ENCODE data around the gene MGAT3. TPM values are rescaled to one million over a fixed set of nuclear protein-coding genes. Genes with fewer than 3 reads are reported as not detected.
A peak's percentile ranks its signal among the peaks of the same experiment; 100 is the strongest.
"Not testable (repeated sequence)": the region's sequence is repeated elsewhere in the genome, so short reads cannot be mapped to it uniquely, and the experiment has no call there.

Gene MGAT3
- total RNA-seq, 2 experiments from 2014 or later: 0.90 to 1.9 TPM

GRCh38 chr22:39519681-39520225 lies 62.9 kb downstream of the MGAT3 start:
- CTCF ChIA-PET: interaction anchor here (1.0 to 2.3 kb wide), 5 partner anchors 10 to 26 kb away, joined by 3 to 20 read pairs (median 4); no protein-coding TSS in a partner anchor

GRCh38 chr22:39520226-39521105 lies 63.7 kb downstream of the MGAT3 start, which contains the start of gene ATF4:
Gene ATF4, plus strand, starts transcription at chr22:39520562. Its CDS starts 884 bp downstream, at chr22:39521446.
- intact Hi-C loops (cut with micrococcal nuclease): loop anchor here (5.0 kb wide), 1 partner anchor 203 kb away; the partner anchor contains the start of gene RPL3
- H3K9me3 Mint-ChIP-seq: no peaks in the 10 kb centered on the region
- ATAC-seq: peak; percentile 40
- peaks cover 56% of the 10 kb centered on the region for H3K36me3 Mint-ChIP-seq (ENCODE audit: low read depth)
- no peaks in the 10 kb centered on the region for H3K27me3 Mint-ChIP-seq
- ChIA-PET POLR2A (interaction anchor here (0.6 to 17.7 kb wide), 30 partner anchors 6 to 657 kb away, joined by 3 to 234 read pairs (median 4); partner anchors contain the start of genes ATF4, MIEF1, RPL3 and RPS19BP1), CTCF (interaction anchor here (1.0 to 2.3 kb wide), 5 partner anchors 9 to 27 kb away, joined by 3 to 20 read pairs (median 4); no protein-coding TSS in a partner anchor)
- peak within 1 kb of the TSS; percentile 98 for H3K27ac Mint-ChIP-seq
- peak within 1 kb of the TSS; percentile 89 for H3K4me3 Mint-ChIP-seq
- TF ChIP-seq CTCF (IDR thresholded peaks at IDR 0.05): no peak
- peaks cover 57% of the 10 kb centered on the region for H3K4me1 Mint-ChIP-seq (ENCODE audit: low read depth)
- peak; percentile 90 for DNase-seq

More at GRCh38 chr22:39519681-39520225, 62.9 kb downstream of the MGAT3 start:
- peak; percentile 89 for ATAC-seq
- peak; percentile 99 for DNase-seq
- no peaks in the 10 kb centered on the region for H3K9me3 Mint-ChIP-seq
- no peak for TF ChIP-seq CTCF (IDR thresholded peaks at IDR 0.05)
- intact Hi-C loops (cut with micrococcal nuclease): loop anchor here (5.0 kb wide), 1 partner anchor 202 kb away; the partner anchor contains the start of gene RPL3
- H3K27ac Mint-ChIP-seq: peak overlapping the region; percentile 98
- H3K4me3 Mint-ChIP-seq: peak overlapping the region; percentile 89
- no peaks in the 10 kb centered on the region for H3K27me3 Mint-ChIP-seq
- peaks cover 56% of the 10 kb centered on the region for H3K4me1 Mint-ChIP-seq (ENCODE audit: low read depth)
- POLR2A ChIA-PET: interaction anchor here (0.5 to 17.7 kb wide), 20 partner anchors 5 to 524 kb away, joined by 3 to 234 read pairs (median 5); partner anchors contain the start of genes ATF4, MIEF1, RPL3 and RPS19BP1
- peaks cover 56% of the 10 kb centered on the region for H3K36me3 Mint-ChIP-seq (ENCODE audit: low read depth)

DNA sequence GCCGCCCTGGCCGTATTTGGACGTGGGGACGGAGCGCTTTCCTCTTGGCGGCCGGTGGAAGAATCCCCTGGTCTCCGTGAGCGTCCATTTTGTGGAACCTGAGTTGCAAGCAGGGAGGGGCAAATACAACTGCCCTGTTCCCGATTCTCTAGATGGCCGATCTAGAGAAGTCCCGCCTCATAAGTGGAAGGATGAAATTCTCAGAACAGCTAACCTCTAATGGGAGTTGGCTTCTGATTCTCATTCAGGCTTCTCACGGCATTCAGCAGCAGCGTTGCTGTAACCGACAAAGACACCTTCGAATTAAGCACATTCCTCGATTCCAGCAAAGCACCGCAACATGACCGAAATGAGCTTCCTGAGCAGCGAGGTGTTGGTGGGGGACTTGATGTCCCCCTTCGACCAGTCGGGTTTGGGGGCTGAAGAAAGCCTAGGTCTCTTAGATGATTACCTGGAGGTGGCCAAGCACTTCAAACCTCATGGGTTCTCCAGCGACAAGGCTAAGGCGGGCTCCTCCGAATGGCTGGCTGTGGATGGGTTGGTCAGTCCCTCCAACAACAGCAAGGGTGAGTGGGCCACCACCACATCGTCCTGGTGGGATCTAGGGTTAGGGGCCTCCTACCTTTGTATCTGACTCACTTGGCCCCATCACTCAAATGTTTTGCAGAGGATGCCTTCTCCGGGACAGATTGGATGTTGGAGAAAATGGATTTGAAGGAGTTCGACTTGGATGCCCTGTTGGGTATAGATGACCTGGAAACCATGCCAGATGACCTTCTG lies 64.5 kb downstream of the MGAT3 start:
- intact Hi-C loops (cut with micrococcal nuclease): loop anchor here (5.0 kb wide), 1 partner anchor 204 kb away; the partner anchor contains the start of gene RPL3
- ATAC-seq, H3K9me3 Mint-ChIP-seq, DNase-seq, H3K27me3 Mint-ChIP-seq: not testable (repeated sequence)
- Mint-ChIP-seq H3K4me3 (peak overlapping the region; percentile 89), H3K36me3 (ENCODE audit: low read depth) (peaks cover 55% of the 10 kb centered on the region), H3K4me1 (ENCODE audit: low read depth) (peaks cover 56% of the 10 kb centered on the region), H3K27ac (peak overlapping the region; percentile 98)
- POLR2A ChIA-PET: interaction anchor here (0.7 to 17.7 kb wide), 23 partner anchors 5 to 656 kb away, joined by 3 to 234 read pairs (median 4); partner anchors contain the start of genes ATF4, MIEF1, RPL3 and RPS19BP1
- CTCF ChIA-PET: interaction anchor here (2.3 kb wide), 1 partner anchor 8 kb away, joined by 20 read pairs; no protein-coding TSS in a partner anchor

DNA sequence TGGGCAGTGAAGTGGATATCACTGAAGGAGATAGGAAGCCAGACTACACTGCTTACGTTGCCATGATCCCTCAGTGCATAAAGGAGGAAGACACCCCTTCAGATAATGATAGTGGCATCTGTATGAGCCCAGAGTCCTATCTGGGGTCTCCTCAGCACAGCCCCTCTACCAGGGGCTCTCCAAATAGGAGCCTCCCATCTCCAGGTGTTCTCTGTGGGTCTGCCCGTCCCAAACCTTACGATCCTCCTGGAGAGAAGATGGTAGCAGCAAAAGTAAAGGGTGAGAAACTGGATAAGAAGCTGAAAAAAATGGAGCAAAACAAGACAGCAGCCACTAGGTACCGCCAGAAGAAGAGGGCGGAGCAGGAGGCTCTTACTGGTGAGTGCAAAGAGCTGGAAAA lies 65.3 kb downstream of the MGAT3 start:
- DNase-seq, H3K27me3 Mint-ChIP-seq, H3K9me3 Mint-ChIP-seq, ATAC-seq: not testable (repeated sequence)
- peaks cover 55% of the 10 kb centered on the region for H3K4me1 Mint-ChIP-seq (ENCODE audit: low read depth)
- H3K4me3 Mint-ChIP-seq: peak overlapping the region; percentile 89
- intact Hi-C loops (cut with micrococcal nuclease): loop anchor here (5.0 kb wide), 1 partner anchor 205 kb away; the partner anchor contains the start of gene RPL3
- POLR2A ChIA-PET: interaction anchor here (1.0 to 17.7 kb wide), 20 partner anchors 4 to 547 kb away, joined by 3 to 234 read pairs (median 6); partner anchors contain the start of genes ATF4, GRAP2, MIEF1 and RPL3
- H3K36me3 Mint-ChIP-seq (ENCODE audit: low read depth): peaks cover 55% of the 10 kb centered on the region
- H3K27ac Mint-ChIP-seq: peak overlapping the region; percentile 98
- CTCF ChIA-PET: interaction anchor here (0.9 to 11.1 kb wide), 3 partner anchors 10 to 25 kb away, joined by 3 to 323 read pairs (median 6); partner anchors contain the start of gene MIEF1

Measured in activated CD8-positive, alpha-beta T cell treated with anti-CD3 and anti-CD28 coated beads for 36 hours (primary cell).